Iris pigment epithelial cell (primary cell): ENCODE measurements around the gene ALG3.
A peak's percentile ranks its signal among the peaks of the same experiment; 100 is the strongest.

ENCODE experiments used
- DNase-seq: peaks from one replicate; pipeline ENCODE4 v3.0.0-alpha.2; 2011; ENCODE audit warnings: low read depth

ALG3 gene

GRCh38 chr3:184234671-184235380 is 13.9 kb downstream of the ALG3 start:
- no peak for DNase-seq

- peak; percentile 89 for DNase-seq
Observed at GRCh38 chr3:184234224-184234623, 14.5 kb downstream of the ALG3 start.

- DNase-seq, result no peak
Observed at GRCh38 chr3:184233127-184233843, 15.5 kb downstream of the ALG3 start.

GRCh38 chr3:184231671-184232070 is 17.1 kb downstream of the ALG3 start:
- DNase-seq, result no peak

GRCh38 chr3:184230603-184231528 is 17.9 kb downstream of the ALG3 start:
- DNase-seq, result no peak

GRCh38 chr3:184230081-184230602 is 18.6 kb downstream of the ALG3 start:
- DNase-seq, result no peak

- DNase-seq, result peak; percentile 13
Observed at GRCh38 chr3:184229394-184230080, 19.2 kb downstream of the ALG3 start, which contains the start of gene VWA5B2. Gene VWA5B2 (plus strand): TSS chr3:184229585. CDS start chr3:184230529, 944 bp downstream.

- no peak for DNase-seq
Observed at GRCh38 chr3:184228376-184229137, 20.2 kb downstream of the ALG3 start.

- DNase-seq, result no peak
Observed at GRCh38 chr3:184227481-184227935, 21.3 kb downstream of the ALG3 start.

GRCh38 chr3:184223946-184224345 is 24.8 kb downstream of the ALG3 start:
- no peak for DNase-seq

- DNase-seq, result no peak
Observed at GRCh38 chr3:184222521-184222920, 26.2 kb downstream of the ALG3 start.

GRCh38 chr3:184218814-184219213 is 29.9 kb downstream of the ALG3 start:
- no peak for DNase-seq

- DNase-seq, result no peak
Observed at GRCh38 chr3:184211718-184212117, 37.0 kb downstream of the ALG3 start.

- no peak for DNase-seq
Observed at GRCh38 chr3:184211297-184211696, 37.5 kb downstream of the ALG3 start.

GRCh38 chr3:184209146-184209923 is 39.4 kb downstream of the ALG3 start:
- DNase-seq, result peak; percentile 36

- no peak for DNase-seq
Observed at GRCh38 chr3:184203526-184203925, 45.2 kb downstream of the ALG3 start.

- DNase-seq, result no peak
Observed at GRCh38 chr3:184200825-184201224, 47.9 kb downstream of the ALG3 start.

- DNase-seq, result no peak
Observed at GRCh38 chr3:184198509-184198908, 50.3 kb downstream of the ALG3 start.

- peak; percentile 28 for DNase-seq
Observed at GRCh38 chr3:184196536-184196935, 52.2 kb downstream of the ALG3 start.

- no peak for DNase-seq
Observed at GRCh38 chr3:184193991-184194539, 54.7 kb downstream of the ALG3 start.
